IMR-90 (cell line): ENCODE data around the gene TMEM213. TPM values are rescaled to one million over a fixed set of nuclear protein-coding genes. Genes with fewer than 3 reads are reported as not detected.

Experiments used
- ATAC-seq: fragments of 200-7000 bp; cut with Tn5 transposase; 2 replicates; pipeline ENCODE4 v1.9.1; 2020; ENCODE audit warnings: low read depth, mild to moderate bottlenecking, moderate library complexity
- BruUV-seq: library from RNA; stranded (reverse); fragments of 400-500 nt; replicated peaks from 2 replicates; lab custom pipeline; 2021; lab: Mats Ljungman, UMichigan
- CTCF ChIA-PET: fragments of 300-600 bp; formaldehyde crosslinking; extraction: SDS; loops from one replicate; lab custom pipeline; 2021; ENCODE audit warnings: antibody characterized with exemption; lab: Yijun Ruan, JAX
- POLR2A ChIA-PET: fragments of 300-600 bp; sonication (Branson Sonifier 250); formaldehyde crosslinking; loops from one replicate; lab custom pipeline; 2022; ENCODE audit warnings: antibody characterized with exemption; ENCODE audit not compliant: unreplicated experiment; lab: Charles Lee
- DNase-seq: peaks from one replicate; pipeline ENCODE4 v3.0.0; 2013
- H2AFZ ChIP-seq: replicated peaks from 2 replicates; pipeline ENCODE3; 2013; ENCODE audit warnings: low read length, mild to moderate bottlenecking; ENCODE audit not compliant: poor library complexity
- H2AK5ac ChIP-seq: 2 replicates; pipeline ENCODE4 v1.6.1; 2013; ENCODE audit warnings: low read depth, low read length, inconsistent platforms
- H2AK9ac ChIP-seq: replicated peaks from 2 replicates; pipeline ENCODE3; 2013; ENCODE audit warnings: mild to moderate bottlenecking, low read depth, low read length, moderate library complexity; ENCODE audit not compliant: poor library complexity
- H2BK120ac ChIP-seq: 2 replicates; pipeline ENCODE4 v1.6.1; 2013; ENCODE audit warnings: low read depth, low read length, inconsistent platforms
- H2BK15ac ChIP-seq: 3 replicates; pipeline ENCODE4 v1.6.1; 2013; ENCODE audit warnings: low read depth, low read length, inconsistent platforms
- H2BK20ac ChIP-seq: 2 replicates; pipeline ENCODE4 v1.6.1; 2013; ENCODE audit warnings: low read depth, mild to moderate bottlenecking, inconsistent platforms, low read length, moderate library complexity
- H2BK5ac ChIP-seq: 2 replicates; pipeline ENCODE4 v1.6.1; 2013; ENCODE audit warnings: mild to moderate bottlenecking, low read depth, low read length, inconsistent platforms; ENCODE audit not compliant: poor library complexity, severe bottlenecking
- H3K14ac ChIP-seq: replicated peaks from 2 replicates; pipeline ENCODE4 v1.6.1; 2013; ENCODE audit warnings: low read depth, low read length, inconsistent platforms
- H3K18ac ChIP-seq: 2 replicates; pipeline ENCODE4 v1.6.1; 2013; ENCODE audit warnings: low read depth, low read length, control low read depth
- H3K23ac ChIP-seq: 2 replicates; pipeline ENCODE4 v1.6.1; 2013; ENCODE audit warnings: low read depth, low read length, inconsistent platforms
- H3K27ac ChIP-seq: 2 replicates; pipeline ENCODE4 v1.5.1; 2013; ENCODE audit warnings: mild to moderate bottlenecking, control low read depth, low read length; ENCODE audit not compliant: insufficient read depth
- H3K27me3 ChIP-seq: 2 replicates; pipeline ENCODE4 v1.6.1; 2013; ENCODE audit warnings: low read length; ENCODE audit not compliant: control insufficient read depth, insufficient read depth
- H3K36me3 ChIP-seq: 2 replicates; pipeline ENCODE4 v1.6.1; 2013; ENCODE audit warnings: low read length, mixed read lengths; ENCODE audit not compliant: control insufficient read depth, insufficient read depth
- H3K4ac ChIP-seq: 2 replicates; pipeline ENCODE4 v1.6.1; 2013; ENCODE audit warnings: low read depth, low read length, inconsistent platforms
- H3K4me1 ChIP-seq: 2 replicates; pipeline ENCODE4 v1.6.1; 2013; ENCODE audit warnings: low read length, mixed read lengths; ENCODE audit not compliant: control insufficient read depth, insufficient read depth
- H3K4me2 ChIP-seq: 2 replicates; pipeline ENCODE4 v1.6.1; 2013; ENCODE audit warnings: low read depth, mild to moderate bottlenecking, control low read depth, low read length, moderate library complexity
- H3K4me3 ChIP-seq: 2 replicates; pipeline ENCODE4 v1.5.1; 2013; ENCODE audit warnings: low read depth, mild to moderate bottlenecking, control low read depth, low read length, moderate library complexity; ENCODE audit not compliant: insufficient read depth
- H3K56ac ChIP-seq: 2 replicates; pipeline ENCODE4 v1.6.1; 2013; ENCODE audit warnings: low read length, inconsistent platforms; ENCODE audit not compliant: insufficient read depth; ENCODE audit errors: extremely low read depth
- H3K79me1 ChIP-seq, 2 experiments: 2 replicates each; pipeline ENCODE4 v1.6.1; 2013; ENCODE audit warnings: low read length in 2 of 2, inconsistent platforms in 1 of 2, low read depth in 1 of 2
- H3K9ac ChIP-seq: 2 replicates; pipeline ENCODE4 v1.6.1; 2013; ENCODE audit warnings: low read depth, low read length, control low read depth
- H3K9me1 ChIP-seq: 2 replicates; pipeline ENCODE4 v1.6.1; 2013; ENCODE audit warnings: low read length, inconsistent platforms; ENCODE audit not compliant: insufficient read depth
- H3K9me3 ChIP-seq: 2 replicates; pipeline ENCODE4 v1.6.1; 2013; ENCODE audit warnings: low read length; ENCODE audit not compliant: control insufficient read depth, insufficient read depth
- H4K20me1 ChIP-seq: 2 replicates; pipeline ENCODE4 v1.6.1; 2013; ENCODE audit warnings: low read length, inconsistent platforms; ENCODE audit not compliant: insufficient read depth
- H4K5ac ChIP-seq: 2 replicates; pipeline ENCODE4 v1.6.1; 2013; ENCODE audit warnings: mild to moderate bottlenecking, low read depth, low read length, control low read depth
- H4K8ac ChIP-seq, 2 experiments: 2 replicates each; pipeline ENCODE4 v1.6.1; 2013; ENCODE audit warnings: low read depth in 2 of 2, low read length in 2 of 2, control low read depth in 1 of 2, inconsistent platforms in 1 of 2
- H4K91ac ChIP-seq: 2 replicates; pipeline ENCODE4 v1.6.1; 2013; ENCODE audit warnings: low read depth, low read length, inconsistent platforms; ENCODE audit not compliant: insufficient read depth
- CHD1 ChIP-seq: IDR thresholded peaks from 2 replicates; pipeline ENCODE4 v1.6.1; 2012; ENCODE audit warnings: low read depth, low read length, improper control_type of control experiment
- FOS ChIP-seq: fragments of 150-350 bp; IDR thresholded peaks from 2 replicates; pipeline ENCODE4 v1.6.1; 2016; ENCODE audit warnings: low read depth, low read length
- MAFK ChIP-seq: IDR thresholded peaks from 2 replicates; pipeline ENCODE4 v1.6.1; 2012; ENCODE audit warnings: low read depth, low read length, improper control_type of control experiment
- MAZ ChIP-seq: IDR thresholded peaks from 2 replicates; pipeline ENCODE4 v1.6.1; 2012; ENCODE audit warnings: low read depth, mild to moderate bottlenecking, low read length, improper control_type of control experiment, moderate library complexity, borderline replicate concordance
- MXI1 ChIP-seq: IDR thresholded peaks from 2 replicates; pipeline ENCODE4 v1.6.1; 2012; ENCODE audit warnings: low read depth, mild to moderate bottlenecking, low read length, moderate library complexity, borderline replicate concordance
- RAD21 ChIP-seq: IDR thresholded peaks from 2 replicates; pipeline ENCODE4 v1.6.1; 2012; ENCODE audit warnings: low read length, improper control_type of control experiment
- RFX5 ChIP-seq: IDR thresholded peaks from 2 replicates; pipeline ENCODE4 v1.8.0; 2012; ENCODE audit warnings: low read depth, mild to moderate bottlenecking, low read length, moderate library complexity
- SMC3 ChIP-seq: fragments of 150-350 bp; IDR thresholded peaks from 2 replicates; pipeline ENCODE4 v1.6.1; 2016; ENCODE audit warnings: low read depth, mild to moderate bottlenecking, antibody characterized with exemption, low read length, moderate library complexity
- WGBS, 2 experiments: methylation state at CpG; one replicate each; pipeline versions ENCODE4 v1.1.5 to v1.1.7; 2013; ENCODE audit warnings: missing lambda C conversion rate in 2 of 2; ENCODE audit not compliant: insufficient read length in 1 of 2; ENCODE audit errors: extremely low coverage in 2 of 2; 5-methylcytosine and 5-hydroxymethylcytosine counted together
- dilution Hi-C: fragments of 300-500 bp; cut with HindIII; formaldehyde crosslinking; loops from one replicate; pipeline ENCODE4 v1.14.3; 2018; ENCODE audit warnings: low sequenced_read_pairs; ENCODE audit not compliant: unreplicated experiment
- in situ Hi-C: fragments of 300-500 bp; cut with MboI; formaldehyde crosslinking; loops from 3 replicates; pipeline ENCODE4 v1.14.3; 2019; ENCODE audit warnings: low sequenced_read_pairs, inconsistent platforms, mixed read lengths
- intact Hi-C: fragments of 100-400 bp; cut with micrococcal nuclease; formaldehyde crosslinking; loops from 2 replicates; pipeline ENCODE4 v1.10.0; 2022
- polyA plus RNA-seq, 3 experiments: library from polyadenylated mRNA; depleted of rRNA; stranded (reverse); fragments of >200 nt; gene quantifications; 2 replicates each; pipeline ENCODE4 v1.2.3, GENCODE V29; 2012; ENCODE audit warnings: low replicate concordance in 1 of 3
- total RNA-seq: library from RNA; depleted of rRNA; stranded (reverse); fragments of >200 nt; gene quantifications from 2 replicates; pipeline ENCODE4 v1.2.3, GENCODE V29; 2012
- TF ChIP-seq, protein P1 (sequence below): fragments of 150-350 bp; IDR thresholded peaks from 2 replicates; pipeline ENCODE4 v1.6.1; 2017; ENCODE audit warnings: mild to moderate bottlenecking, antibody characterized with exemption, low read length, low read depth
- TF ChIP-seq, protein P2 (sequence below): conservative IDR thresholded peaks from 2 replicates; pipeline ENCODE4 v1.5.1; 2012; ENCODE audit warnings: mild to moderate bottlenecking, low read depth, low read length, improper control_type of control experiment
- TF ChIP-seq, protein P3 (sequence below): fragments of 150-350 bp; IDR thresholded peaks from 2 replicates; pipeline ENCODE4 v1.6.1; 2016; ENCODE audit warnings: low read depth, mild to moderate bottlenecking, low read length, moderate library complexity, borderline replicate concordance

Gene TMEM213
- total and polyA plus RNA-seq, 2 of the 4 experiments (the other 2 are of a cell fraction), result not detected

DNA sequence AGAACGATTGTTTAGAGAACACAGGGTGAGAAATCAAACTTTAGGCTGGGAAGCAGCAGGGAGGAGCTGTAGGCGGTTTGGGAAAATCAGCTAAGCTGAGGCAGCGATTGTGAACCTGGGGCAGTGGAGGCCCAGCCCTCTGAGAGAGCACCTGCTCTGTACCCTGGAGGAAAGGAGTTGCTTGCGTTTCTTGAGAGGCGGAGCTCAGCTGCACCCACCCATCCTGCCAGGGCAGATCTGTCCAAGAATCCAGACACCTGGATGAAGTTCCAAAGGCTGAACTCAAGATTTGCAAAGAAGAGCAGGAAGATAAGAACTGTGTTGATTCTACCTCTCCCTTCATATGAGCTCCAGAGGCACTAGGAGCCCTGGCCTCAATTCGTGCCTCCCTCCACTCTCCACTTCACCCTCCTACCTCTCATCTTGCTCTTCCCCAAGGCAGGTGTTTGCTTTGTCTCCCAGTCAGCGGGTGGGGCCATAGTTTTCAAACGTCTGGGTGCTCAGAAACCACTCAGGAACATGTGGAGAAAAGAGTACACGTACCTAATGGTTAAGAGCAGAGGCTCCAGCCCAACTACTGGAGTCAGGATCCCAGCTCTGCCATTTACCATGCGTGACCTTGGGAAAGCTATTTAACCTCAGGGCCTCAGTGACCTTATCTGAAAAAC is 21.5 kb upstream of the TMEM213 start:
- ATAC-seq, result no peak
- Histone ChIP-seq H2AFZ (no peak overlapping the region), H3K23ac (no peak overlapping the region), H2BK15ac (no peak overlapping the region), H2BK20ac (no peak overlapping the region), H3K56ac (no peak overlapping the region), H2AK9ac (no peak overlapping the region), H3K9me3 (no peaks in the 10 kb centered on the region), H2BK120ac (no peak overlapping the region), H4K5ac (no peak overlapping the region), H3K79me1 (no peaks in the 10 kb centered on the region), H3K9me1 (no peaks in the 10 kb centered on the region), H3K4ac (no peak overlapping the region), H4K8ac (no peak overlapping the region), H3K4me1 (no peaks in the 10 kb centered on the region), H2AK5ac (no peak overlapping the region), H3K27me3 (peaks cover 3% of the 10 kb centered on the region), H3K14ac (no peak overlapping the region), H3K4me2 (no peak overlapping the region), H2BK5ac (no peak overlapping the region), H3K4me3 (no peak overlapping the region), H3K36me3 (no peaks in the 10 kb centered on the region), H4K91ac (no peak overlapping the region), H3K27ac (no peak overlapping the region), H4K20me1 (no peaks in the 10 kb centered on the region), H3K18ac (no peak overlapping the region), H3K9ac (no peak overlapping the region)
- intact Hi-C loops (no loop called here), dilution Hi-C loops (no loop called here), in situ Hi-C loops (no loop called here)
- WGBS, 2 experiments, result 65% methylated on average over 4 of the region's 10 CpGs; no CpG with 5 or more reads in 1 of the 2 experiments
- POLR2A ChIA-PET, result no interaction called here
- no peak for TF ChIP-seq FOS
- no peak for TF ChIP-seq MAZ
- no peak for TF ChIP-seq RAD21
- no peak for TF ChIP-seq CHD1
- no peak for TF ChIP-seq MAFK
- TF ChIP-seq, protein P1, sequence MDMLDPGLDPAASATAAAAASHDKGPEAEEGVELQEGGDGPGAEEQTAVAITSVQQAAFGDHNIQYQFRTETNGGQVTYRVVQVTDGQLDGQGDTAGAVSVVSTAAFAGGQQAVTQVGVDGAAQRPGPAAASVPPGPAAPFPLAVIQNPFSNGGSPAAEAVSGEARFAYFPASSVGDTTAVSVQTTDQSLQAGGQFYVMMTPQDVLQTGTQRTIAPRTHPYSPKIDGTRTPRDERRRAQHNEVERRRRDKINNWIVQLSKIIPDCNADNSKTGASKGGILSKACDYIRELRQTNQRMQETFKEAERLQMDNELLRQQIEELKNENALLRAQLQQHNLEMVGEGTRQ, result no peak
- TF ChIP-seq MXI1, result no peak
- TF ChIP-seq RFX5, result no peak
- TF ChIP-seq SMC3, result no peak
- TF ChIP-seq, protein P2, sequence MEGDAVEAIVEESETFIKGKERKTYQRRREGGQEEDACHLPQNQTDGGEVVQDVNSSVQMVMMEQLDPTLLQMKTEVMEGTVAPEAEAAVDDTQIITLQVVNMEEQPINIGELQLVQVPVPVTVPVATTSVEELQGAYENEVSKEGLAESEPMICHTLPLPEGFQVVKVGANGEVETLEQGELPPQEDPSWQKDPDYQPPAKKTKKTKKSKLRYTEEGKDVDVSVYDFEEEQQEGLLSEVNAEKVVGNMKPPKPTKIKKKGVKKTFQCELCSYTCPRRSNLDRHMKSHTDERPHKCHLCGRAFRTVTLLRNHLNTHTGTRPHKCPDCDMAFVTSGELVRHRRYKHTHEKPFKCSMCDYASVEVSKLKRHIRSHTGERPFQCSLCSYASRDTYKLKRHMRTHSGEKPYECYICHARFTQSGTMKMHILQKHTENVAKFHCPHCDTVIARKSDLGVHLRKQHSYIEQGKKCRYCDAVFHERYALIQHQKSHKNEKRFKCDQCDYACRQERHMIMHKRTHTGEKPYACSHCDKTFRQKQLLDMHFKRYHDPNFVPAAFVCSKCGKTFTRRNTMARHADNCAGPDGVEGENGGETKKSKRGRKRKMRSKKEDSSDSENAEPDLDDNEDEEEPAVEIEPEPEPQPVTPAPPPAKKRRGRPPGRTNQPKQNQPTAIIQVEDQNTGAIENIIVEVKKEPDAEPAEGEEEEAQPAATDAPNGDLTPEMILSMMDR, result no peak
- TF ChIP-seq, protein P3, sequence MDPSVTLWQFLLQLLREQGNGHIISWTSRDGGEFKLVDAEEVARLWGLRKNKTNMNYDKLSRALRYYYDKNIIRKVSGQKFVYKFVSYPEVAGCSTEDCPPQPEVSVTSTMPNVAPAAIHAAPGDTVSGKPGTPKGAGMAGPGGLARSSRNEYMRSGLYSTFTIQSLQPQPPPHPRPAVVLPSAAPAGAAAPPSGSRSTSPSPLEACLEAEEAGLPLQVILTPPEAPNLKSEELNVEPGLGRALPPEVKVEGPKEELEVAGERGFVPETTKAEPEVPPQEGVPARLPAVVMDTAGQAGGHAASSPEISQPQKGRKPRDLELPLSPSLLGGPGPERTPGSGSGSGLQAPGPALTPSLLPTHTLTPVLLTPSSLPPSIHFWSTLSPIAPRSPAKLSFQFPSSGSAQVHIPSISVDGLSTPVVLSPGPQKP, result no peak
- no peak for DNase-seq
- no TSS peak for BruUV-seq
- CTCF ChIA-PET, result interaction anchor here (0.7 kb wide), 1 partner anchor 18 kb away, joined by 3 read pairs; no protein-coding TSS in a partner anchor
